ENCODE results near the gene SPINK5.

The SPINK5 gene

GRCh38 chr5:148060881-148061280 lies 2.9 kb upstream of the SPINK5 start:
- TF ChIP-seq MAX (IDR thresholded peaks at IDR 0.05; ENCODE audit: low read depth, low read length) (no peak), CTCF (IDR thresholded peaks at IDR 0.05; ENCODE audit: low read depth, low read length) (no peak), POLR2A (IDR thresholded peaks at IDR 0.05; ENCODE audit: extremely low read depth, insufficient read length) (no peak), MYC (IDR thresholded peaks at IDR 0.05; ENCODE audit: low read depth, low read length) (no peak)
- no peak for DNase-seq (ENCODE audit: low read depth)

GRCh38 chr5:148070621-148071020 lies 6.8 kb downstream of the SPINK5 start:
- TF ChIP-seq MAX (IDR thresholded peaks at IDR 0.05; ENCODE audit: low read depth, low read length) (no peak), CTCF (IDR thresholded peaks at IDR 0.05; ENCODE audit: low read depth, low read length) (no peak), MYC (IDR thresholded peaks at IDR 0.05; ENCODE audit: low read depth, low read length) (no peak), POLR2A (IDR thresholded peaks at IDR 0.05; ENCODE audit: extremely low read depth, insufficient read length) (no peak)
- no peak for DNase-seq (ENCODE audit: low read depth)
- H3K4me3 ChIP-seq (ENCODE audit: low read depth, low read length): no peak overlapping the region

More at GRCh38 chr5:148060881-148061280, 2.9 kb upstream of the SPINK5 start:
- no peak overlapping the region for H3K4me3 ChIP-seq (ENCODE audit: low read depth, low read length)

GRCh38 chr5:148072207-148072606 lies 8.4 kb downstream of the SPINK5 start:
- no peak for DNase-seq (ENCODE audit: low read depth)
- H3K4me3 ChIP-seq (ENCODE audit: low read depth, low read length): no peak overlapping the region
- no peak for TF ChIP-seq MAX (IDR thresholded peaks at IDR 0.05; ENCODE audit: low read depth, low read length)
- TF ChIP-seq CTCF (IDR thresholded peaks at IDR 0.05; ENCODE audit: low read depth, low read length): no peak
- no peak for TF ChIP-seq MYC (IDR thresholded peaks at IDR 0.05; ENCODE audit: low read depth, low read length)
- TF ChIP-seq POLR2A (IDR thresholded peaks at IDR 0.05; ENCODE audit: extremely low read depth, insufficient read length): no peak

GRCh38 chr5:148075529-148075928 lies 11.7 kb downstream of the SPINK5 start:
- TF ChIP-seq MAX (IDR thresholded peaks at IDR 0.05; ENCODE audit: low read depth, low read length) (no peak), CTCF (IDR thresholded peaks at IDR 0.05; ENCODE audit: low read depth, low read length) (no peak), POLR2A (IDR thresholded peaks at IDR 0.05; ENCODE audit: extremely low read depth, insufficient read length) (no peak), MYC (IDR thresholded peaks at IDR 0.05; ENCODE audit: low read depth, low read length) (no peak)
- H3K4me3 ChIP-seq (ENCODE audit: low read depth, low read length): no peak overlapping the region
- no peak for DNase-seq (ENCODE audit: low read depth)

GRCh38 chr5:148083203-148083602 lies 19.4 kb downstream of the SPINK5 start:
- no peak overlapping the region for H3K4me3 ChIP-seq (ENCODE audit: low read depth, low read length)
- no peak for DNase-seq (ENCODE audit: low read depth)
- TF ChIP-seq MAX (IDR thresholded peaks at IDR 0.05; ENCODE audit: low read depth, low read length) (no peak), MYC (IDR thresholded peaks at IDR 0.05; ENCODE audit: low read depth, low read length) (no peak), CTCF (IDR thresholded peaks at IDR 0.05; ENCODE audit: low read depth, low read length) (no peak), POLR2A (IDR thresholded peaks at IDR 0.05; ENCODE audit: extremely low read depth, insufficient read length) (no peak)

- H3K4me3 ChIP-seq (ENCODE audit: low read depth, low read length): no peak overlapping the region
- no peak for DNase-seq (ENCODE audit: low read depth)
- no peak for TF ChIP-seq MYC (IDR thresholded peaks at IDR 0.05; ENCODE audit: low read depth, low read length)
- TF ChIP-seq CTCF (IDR thresholded peaks at IDR 0.05; ENCODE audit: low read depth, low read length): no peak
- TF ChIP-seq POLR2A (IDR thresholded peaks at IDR 0.05; ENCODE audit: extremely low read depth, insufficient read length): no peak
- no peak for TF ChIP-seq MAX (IDR thresholded peaks at IDR 0.05; ENCODE audit: low read depth, low read length)
Observed at GRCh38 chr5:148084269-148084668, 20.5 kb downstream of the SPINK5 start.
